Globus pallidus (tissue), 1 donor: ENCODE measurements around the gene BBS7.

ENCODE experiments used
- DNase-seq: peaks from one replicate; pipeline ENCODE4 v3.0.0-alpha.2; 2015; ENCODE audit warnings: low spot score

Gene BBS7

DNA sequence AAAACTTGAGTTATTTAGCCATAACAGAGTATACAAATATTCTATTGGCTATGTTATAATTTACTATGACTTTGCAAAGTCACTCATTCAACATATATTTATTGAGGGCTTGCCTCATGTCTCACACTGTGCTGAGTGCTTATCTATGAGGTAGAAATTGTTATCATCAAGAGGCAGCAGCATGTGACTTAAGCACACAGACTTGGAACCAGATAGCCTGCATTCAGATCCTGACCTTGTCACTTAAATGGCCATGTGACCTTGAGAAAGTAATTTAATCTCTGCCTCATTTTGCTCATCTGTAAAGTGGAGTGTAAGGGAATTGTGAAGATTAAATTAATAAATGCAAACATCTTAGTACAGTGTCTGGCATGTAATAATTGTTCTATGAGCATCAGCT, 79.3 kb downstream of the BBS7 start:
- no peak for DNase-seq

DNA sequence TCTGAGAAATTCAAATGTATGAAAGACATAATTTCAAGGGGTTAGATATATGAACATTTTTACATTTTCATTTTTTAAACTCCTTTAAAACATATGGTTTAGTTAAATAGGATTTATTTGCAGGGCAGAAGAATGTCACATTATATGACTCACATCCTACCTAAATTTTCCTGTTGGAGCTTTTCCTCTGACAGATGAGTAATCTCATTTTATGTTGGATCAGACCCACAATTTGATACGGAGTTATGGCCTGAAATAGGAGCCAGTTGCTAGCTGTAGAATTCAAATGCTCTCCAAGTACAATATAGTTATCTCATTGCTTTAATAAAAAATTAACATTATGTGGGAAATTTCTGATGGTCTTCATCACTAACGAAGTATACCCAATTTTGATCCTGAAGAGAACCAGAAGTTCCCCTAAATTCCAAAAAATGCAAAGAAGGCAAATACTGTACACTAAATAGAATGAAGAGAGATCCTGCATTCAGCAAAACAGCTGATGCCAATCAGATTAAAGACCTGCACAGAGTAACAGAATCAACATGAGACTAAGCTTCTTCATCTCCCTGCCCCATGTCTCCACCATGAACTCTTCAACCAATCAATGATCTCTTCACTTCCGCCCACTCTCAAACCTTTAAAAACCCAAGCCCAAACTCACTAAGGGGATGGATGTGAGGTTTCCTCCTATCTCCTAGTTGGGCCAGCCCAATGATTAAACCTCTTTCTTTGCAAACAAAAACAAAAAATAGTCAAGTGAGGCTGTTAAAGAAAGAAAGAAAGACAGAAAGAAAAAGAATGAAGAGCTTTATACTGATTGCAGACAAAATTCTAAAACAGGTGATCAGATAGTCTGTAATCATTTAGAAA, 80.1 kb downstream of the BBS7 start:
- DNase-seq: no peak

DNA sequence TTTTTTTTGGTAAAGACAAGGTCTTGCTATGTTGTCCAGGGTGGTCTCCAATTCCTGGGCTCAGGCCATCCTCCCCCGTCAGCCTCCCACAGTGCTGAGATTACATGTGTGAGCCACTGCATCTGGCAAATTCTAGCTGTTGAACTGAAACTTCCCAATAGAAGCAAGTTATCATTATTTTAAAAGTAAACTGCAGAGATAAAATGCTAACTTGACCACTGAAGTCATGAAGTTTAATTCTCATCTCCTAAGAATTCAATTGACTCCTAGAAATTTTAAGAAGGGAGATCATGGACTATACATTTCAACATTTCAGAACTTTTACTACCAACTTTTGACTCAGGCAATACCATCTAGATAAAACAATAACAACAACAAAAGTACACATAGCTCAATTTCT, 80.8 kb downstream of the BBS7 start:
- no peak for DNase-seq

DNA sequence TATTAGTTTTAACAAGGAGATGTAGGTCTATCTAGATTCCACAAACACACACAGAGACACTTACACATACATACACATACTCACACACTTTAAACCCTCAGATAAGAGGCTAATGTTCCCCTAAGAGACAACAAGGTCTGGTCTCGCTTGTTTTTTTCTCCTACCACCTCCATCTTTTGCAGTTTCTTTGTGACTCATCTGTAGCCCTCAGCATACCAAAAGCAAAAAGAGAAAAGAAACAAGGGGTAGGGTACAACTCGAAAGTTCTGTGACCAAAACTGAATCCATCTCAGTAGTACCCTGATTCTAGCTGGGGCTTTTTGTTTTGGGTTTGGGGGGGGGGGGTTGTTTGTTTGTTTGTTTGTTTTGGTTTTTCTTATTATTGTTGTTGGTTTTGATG, 81.4 kb downstream of the BBS7 start:
- no peak for DNase-seq

DNA sequence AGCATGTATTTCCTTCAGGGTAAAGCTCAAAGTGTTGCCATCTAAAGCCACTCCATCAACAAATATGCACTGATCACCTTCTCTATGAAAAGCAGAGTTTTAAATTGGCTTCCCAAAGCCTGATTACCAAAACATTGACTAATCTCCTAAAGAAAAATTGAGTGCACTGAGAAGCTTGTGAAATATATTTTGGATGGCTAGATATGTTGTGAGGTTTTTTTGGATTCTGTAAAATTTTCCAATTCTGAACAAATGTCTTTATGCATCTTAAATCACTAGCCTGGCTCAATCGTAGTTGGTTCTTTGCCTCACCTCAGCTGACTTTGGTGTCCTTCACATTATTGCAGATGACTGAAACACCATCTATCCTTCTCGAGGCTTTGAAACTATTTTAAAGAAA, 84.1 kb downstream of the BBS7 start:
- no peak for DNase-seq

DNA sequence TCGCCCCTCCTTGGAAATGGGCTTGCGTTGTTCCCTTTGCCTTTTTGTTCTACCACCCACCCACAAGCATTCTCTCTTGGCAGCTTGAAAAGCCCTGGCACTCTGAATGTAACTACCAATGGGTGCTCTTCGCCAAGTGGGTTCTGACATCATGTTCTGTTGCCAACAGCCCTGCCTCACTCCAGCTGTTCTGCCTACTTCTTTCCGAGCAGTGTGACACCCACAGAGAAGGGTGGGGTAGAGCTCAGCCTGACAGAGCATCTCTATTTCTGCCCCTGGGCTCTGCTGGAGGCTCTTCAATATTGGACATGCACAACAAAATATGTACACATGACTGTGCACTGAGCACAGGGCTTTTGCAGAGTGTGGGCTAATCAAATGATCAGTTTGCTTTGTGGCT, 84.8 kb downstream of the BBS7 start:
- DNase-seq: no peak

DNA sequence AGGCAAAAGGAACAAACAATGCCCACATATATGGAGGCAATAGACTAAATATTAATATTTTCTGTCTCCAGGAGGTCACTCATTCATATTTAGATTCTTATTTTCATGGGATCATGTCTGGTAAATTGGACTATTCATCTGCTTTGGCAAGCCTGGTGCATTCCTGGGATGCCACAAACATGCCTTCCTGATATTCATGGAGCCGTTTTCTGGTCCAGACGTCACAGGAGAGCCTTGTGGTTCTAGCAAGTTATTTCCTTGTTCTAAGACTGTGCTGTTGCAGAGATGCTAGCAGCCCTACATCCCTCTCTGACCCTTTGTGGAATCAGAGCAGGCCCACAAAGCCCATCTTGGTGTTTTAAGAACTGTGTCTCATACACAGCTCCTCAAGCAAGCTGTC, 85.3 kb downstream of the BBS7 start:
- DNase-seq: no peak

DNA sequence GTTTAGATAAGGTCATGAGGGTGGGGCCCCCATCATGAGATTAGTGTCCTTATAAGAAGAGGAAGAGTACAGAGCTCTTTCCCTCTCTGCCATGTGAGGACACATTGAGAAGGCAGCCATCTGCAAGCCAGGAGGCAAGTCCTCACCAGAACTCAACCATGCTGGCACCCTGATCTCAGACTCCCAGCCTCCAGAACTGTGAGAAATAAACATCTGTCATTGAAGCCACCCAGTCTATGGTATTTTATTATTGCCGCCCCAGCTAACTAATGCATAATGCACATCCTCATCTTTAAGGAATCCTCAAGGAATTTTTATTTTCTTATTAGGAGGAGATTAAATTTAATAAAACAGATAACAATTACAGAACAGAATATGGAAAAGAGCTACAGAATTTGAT, 85.9 kb downstream of the BBS7 start:
- DNase-seq: no peak

DNA sequence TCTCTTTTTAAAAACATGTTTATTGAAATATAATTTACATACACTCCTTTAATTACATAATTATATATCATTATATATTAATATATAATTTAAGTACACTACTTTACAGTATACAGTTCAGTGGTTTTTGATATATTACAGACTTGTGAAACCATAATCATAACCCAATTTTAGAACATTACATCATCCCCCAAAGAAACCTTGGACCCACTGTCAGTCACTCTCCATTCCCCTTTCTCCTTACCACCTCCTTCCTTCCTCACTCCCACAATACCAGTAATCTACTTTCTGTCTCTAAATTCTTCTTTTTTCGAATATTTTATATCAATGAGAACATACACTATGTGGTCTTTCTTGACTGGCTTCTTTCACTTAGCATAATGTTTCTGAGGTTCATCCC, 87.1 kb downstream of the BBS7 start:
- DNase-seq: no peak

DNA sequence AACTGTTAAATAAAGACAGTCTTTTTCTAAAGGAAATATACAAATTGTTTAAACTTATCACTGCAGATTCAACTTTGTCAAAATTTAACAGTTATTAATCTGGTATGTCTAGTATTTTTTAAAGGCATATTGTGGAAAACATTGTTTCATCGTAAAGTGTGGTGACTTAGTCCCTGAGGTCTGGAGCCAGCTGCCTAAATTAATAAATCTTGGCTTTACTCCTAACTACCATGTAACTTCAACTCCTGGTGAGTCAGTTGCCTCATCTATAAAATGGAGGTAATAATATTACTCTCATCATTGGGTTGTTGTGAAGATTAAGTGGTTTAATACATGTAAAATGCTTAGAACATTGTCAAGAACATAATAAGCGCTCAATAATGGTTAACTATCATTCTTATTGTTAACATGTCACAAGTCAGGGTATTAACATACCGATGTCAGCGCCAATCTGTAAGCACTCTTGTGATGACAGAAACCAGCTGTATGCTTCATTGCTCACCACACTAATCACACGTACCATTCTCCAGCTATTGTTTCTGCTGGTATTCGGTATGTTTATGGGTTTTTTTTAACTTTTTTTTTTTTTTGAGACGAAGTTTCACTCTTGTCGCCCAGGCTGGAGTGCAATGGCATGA, 91.2 kb downstream of the BBS7 start:
- DNase-seq: no peak

DNA sequence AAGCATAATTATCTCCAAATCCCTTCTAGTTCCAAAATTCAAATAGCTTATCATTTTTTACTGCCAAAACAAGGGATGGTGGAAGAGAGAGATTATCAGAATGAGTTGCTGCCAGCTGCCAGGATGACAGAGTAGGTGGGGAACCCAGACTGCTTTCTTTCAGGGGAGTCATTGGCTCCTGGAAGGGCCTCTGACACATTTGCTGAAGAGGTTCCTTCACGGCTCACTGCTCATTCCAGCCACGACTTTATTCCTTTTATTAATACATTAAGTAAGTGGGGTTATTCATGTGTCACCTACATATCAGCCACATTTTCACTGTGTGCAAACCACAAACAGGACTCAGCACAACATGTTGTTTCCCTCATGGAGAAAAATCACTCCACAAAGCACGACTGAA, 92.6 kb downstream of the BBS7 start:
- no peak for DNase-seq

DNA sequence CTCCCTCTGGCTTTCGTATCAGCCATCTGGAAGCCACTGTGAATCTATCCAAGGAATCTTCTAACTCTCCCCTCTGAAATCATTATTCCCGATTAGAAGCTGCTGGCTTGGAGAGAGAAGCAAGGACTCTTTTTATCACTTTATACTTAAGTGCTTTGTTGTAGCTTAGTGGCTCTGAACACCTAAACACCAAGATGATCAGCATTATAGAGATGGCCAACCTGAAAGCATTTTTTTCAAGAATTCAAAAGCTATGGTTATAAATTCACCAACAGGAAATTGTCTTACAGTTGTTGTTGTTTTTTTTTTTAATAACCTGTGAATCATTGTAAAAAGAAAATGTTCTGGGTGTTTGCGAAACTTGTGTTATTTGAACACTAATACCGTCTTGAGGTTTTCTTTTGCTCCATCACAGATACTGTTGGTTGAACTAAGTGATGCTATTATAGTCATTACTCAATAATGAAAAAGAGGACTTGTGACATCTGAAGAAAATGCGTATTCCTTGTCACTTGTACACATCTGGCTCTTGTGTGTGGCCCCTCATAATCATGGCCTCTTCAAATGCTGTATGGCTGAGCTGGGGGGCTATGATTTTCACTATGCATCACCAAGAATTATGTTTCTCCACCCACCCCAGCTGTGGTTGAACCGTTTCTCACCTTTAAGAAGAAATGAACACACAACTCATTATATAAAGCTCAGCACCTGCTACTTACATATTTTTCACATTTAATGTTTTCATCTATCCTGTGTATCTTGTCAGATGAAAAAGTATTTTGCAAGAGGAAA, 93.5 kb downstream of the BBS7 start:
- DNase-seq: no peak
